Activated CD8-positive, alpha-beta memory T cell treated with anti-CD3 and anti-CD28 coated beads for 48 hours (primary cell): ENCODE data around the gene FAM24A.

Source experiments
- DNase-seq, 3 experiments: peaks; one replicate each; pipeline ENCODE4 v3.0.0-alpha.2; 2020; ENCODE audit warnings: low read depth in 2 of 3, low spot score in 2 of 3

The FAM24A gene

DNA sequence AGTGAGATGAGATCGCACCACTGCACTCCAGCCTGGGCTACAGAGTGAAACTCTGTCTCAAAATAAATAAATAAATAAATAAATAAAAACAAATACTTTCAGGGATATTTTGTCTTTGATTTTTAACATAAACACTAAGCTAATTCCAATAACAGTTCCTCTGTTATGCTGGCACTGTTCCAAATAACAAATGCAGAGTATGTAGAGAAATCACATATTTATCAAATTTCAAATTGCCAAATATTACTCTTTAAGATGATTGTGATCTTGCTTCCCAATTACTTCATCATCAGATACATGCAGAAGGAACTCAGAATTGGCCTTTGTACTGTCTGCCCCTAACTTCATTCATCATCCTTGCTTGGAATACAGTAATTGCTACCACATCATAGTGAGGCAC is 19.7 kb downstream of the FAM24A start:
- DNase-seq, result no peak

DNA sequence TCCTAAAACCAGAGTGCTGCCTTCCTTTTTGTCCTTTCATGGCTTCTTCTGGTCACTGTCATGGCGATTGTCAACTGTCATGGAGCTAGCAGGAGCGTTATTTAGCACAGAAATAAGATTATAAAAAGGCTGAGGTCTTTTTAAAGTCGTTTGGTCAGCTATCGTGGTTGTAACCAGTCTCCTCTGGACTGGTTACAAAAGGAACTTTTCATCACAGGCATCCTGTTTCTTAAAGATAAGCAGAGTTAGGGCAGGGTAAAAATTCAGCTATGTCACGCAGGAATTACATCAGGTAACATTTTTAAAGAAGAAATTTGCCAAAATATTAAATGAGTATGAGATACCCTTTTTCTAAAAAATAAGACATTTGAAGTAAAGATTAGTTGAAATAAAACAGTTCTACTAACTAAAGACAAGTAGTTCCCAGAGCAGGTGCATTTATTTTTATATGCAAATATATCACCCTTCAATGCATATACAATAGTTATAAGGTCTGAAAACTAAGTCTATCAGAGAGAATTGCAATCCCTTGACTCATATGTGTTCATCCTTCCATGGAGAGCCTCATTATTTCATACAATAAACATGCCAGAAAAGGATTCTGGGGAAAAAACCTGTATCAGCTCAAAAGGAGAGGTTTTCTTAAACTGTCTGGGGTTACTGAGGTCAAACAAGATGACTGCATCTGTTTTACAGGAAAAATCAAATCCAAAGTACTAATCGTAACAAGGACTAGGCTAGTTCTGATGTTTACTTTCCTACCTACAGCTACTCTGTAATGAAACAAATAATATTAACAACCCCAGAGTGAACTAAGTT is 20.9 kb downstream of the FAM24A start:
- DNase-seq, result no peak

DNA sequence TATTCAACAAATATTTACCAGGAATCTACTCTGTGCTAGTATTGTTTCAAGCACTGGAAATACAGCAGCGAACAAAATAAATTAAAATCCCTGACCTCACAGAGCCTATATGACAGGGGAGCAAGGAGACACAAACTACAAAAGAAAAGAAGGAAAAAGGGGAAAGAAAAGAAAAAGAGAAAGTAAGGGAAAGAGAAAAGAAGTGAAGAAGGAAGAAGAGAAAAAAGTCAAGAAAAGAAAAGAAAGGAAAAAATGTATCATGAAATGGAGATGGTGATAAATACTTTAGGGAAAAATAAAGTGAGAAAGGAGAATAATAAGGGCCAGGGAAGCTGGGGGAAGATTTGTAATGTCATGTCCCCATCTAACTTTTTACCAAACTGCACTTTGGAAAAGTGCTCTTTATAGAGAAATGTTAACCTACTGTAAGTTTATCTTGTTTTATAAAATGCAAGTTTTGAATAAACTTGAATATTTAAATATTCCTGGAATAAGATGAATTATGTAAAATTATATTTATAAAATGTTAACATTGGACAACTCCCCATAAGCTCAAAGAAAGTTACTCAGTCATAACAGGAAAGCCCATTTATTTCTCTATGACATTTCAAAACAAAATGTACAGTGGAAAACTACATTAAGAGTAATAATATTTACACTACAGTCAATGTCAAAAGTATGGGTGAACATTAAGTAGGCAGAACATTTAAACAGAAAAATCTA is 28.9 kb downstream of the FAM24A start:
- no peak for DNase-seq

DNA sequence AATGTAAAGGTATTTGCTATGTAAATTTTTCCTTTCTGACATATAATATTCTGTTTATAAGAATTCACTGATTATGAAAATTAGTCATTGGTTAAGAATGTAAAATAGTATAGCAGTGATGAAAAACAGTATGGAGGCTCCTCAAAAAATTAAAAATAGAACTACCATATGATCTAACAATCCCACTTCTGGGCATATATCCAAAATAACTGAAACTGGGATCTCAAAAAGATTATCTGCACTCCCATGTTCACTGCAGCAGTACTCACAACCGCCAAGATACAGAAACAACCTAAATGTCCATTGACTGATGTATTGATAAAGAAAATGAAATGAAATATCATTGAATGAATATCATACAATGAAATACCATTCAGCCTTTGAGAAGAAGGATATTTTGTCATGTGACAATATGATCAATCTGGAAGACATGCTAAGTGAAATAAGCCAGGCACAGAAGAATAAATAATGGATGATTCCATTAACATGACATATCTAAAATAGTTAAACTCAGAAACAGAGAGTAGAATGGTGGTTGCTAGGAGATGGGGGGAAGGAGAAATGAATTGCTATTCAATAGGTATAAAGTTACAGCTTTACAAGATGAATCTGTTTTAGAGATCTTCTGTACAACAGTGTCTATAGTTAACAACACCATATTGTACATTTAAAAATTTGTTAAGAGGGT is 29.6 kb downstream of the FAM24A start:
- no peak for DNase-seq

DNA sequence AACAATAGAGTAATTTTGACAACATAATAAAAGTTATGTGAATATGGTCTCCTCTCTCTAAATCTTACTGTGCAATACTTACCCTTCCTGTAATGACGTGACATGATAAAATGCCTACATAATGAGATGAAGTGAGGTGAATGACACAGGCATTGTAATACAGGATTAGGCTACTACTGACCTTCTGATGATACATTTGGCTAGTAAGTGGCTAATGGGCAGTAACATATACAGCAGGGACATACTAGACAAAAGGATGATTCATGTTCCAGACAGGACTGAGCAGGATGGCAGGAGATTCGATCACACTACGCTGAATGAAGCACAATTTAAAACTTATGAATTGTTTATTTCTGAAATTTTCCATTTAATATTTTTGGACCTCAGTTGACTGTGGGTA is 38.9 kb downstream of the FAM24A start:
- no peak for DNase-seq

DNA sequence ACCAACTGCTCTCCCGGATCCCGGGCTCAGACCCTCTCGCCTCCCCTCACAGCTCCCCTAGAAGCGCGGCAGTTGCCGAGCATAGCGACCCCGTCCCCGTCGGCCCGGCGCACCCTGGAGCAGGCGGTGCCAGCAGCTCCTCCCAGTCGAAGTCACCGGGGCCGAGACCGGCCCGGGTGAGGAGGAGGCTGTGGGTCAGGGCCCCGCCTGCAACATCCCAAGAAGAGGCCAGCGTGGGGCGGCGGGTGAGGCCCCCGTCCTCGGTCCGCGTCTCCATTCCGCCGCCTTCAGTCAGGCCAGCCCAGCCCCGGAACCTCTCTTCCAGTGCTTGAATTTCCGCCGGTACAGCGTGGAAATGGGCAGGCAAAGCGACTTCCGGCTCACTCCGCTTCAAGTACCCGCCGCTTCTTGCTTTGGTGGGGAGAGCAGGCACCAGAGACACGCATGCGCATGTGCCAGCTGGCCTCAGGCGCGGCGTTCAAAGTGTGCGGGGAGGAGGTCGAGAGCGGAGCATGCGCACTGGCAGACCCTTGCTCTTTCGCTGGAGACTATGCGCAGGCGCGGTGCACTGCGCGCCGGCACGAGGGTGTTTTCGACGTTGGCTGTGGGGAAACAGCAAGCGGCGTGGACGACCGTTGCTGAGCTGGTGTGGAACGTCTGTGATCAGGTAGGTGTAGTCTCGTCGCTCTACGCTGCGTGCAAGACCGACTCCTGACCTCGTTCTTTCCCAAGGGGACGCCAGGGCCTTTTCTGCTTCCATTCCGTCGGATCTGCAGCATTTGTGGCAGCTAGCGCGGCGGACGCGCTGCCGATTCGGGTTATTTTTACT is 43.7 kb downstream of the FAM24A start, which contains the start of gene C10orf88:
C10orf88 (minus strand) TSS at position 326 of the 829 bp plus-strand sequence; CDS start at position 277, 49 bp downstream.
- peak; percentile 72 to 96 (median 86) for DNase-seq

DNA sequence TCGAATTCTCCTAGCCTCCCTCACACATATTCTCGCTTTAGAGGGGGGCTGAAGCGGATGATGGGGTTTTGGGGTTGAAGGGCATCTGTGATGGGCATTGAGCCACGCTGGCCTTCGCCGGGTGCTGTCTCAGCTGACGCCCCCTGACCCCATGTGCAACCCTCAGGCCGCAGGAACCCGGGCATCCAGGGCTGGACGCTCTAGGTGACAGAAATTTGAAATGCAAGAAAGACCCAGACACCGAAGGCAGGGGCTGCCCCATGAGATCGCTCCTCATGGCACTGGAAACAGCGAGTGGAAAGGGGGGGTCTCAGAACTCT is 44.3 kb downstream of the FAM24A start:
- no peak for DNase-seq

DNA sequence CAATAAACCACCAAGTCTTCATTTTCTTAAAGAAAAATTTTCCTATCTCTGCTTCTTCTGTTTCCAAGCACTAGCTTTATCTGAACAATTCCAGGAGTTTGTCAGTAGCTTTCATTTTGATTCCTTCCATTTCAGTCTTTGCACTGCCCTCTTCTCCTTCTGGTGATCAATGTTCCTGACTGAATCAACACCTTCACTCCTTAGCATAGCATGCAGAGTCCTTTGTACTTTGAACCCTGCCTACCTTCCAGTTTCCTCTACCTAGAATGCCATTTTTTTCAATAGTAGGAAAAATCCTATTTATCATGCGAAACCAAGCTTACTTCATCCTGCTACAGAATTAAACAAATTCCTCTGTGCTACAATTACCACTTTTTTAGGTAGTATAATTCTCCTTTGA is 45.5 kb downstream of the FAM24A start:
- DNase-seq, result no peak

DNA sequence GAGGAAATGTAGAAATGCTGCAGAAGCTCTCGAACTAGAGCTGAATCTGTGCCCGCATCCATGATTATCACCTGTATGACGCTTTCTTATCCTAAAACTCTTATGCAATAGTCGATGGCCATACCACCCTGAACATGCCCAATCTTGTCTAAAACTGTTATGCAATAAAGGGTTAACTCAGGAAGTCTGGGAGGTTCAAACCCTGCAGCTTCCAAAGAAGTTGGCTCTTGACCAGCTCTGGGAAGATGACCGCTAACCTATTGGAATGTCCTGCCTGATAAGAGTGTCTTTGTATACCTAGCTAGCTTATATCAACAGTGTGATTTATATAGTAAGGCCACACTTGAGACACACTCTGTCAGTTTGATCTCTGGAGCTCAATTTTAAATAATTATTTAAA is 47.1 kb downstream of the FAM24A start:
- no peak for DNase-seq

DNA sequence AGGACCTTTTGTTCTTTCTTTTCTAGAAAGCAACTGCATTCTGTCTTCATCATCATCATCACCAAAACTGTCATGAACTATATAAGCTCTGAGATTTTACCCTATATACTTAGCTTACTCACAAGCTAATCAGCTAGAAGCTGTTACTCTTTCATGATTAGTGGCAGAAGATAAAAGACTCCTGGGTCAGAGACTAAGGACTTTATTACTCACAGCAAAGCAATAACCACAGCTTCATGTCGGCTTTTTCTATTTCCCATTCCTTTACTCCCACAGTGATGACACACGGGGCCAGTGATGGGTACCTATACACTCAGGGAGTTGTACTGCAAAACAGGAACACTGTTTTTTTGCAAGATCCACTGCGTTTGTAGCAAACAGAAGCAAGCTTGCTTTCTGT is 52.0 kb downstream of the FAM24A start:
- no peak for DNase-seq
